Left ventricle myocardium inferior (tissue), 1 donor: ENCODE results near the gene DCTN5. TPM values are rescaled to one million over a fixed set of nuclear protein-coding genes. Genes with fewer than 3 reads are reported as not detected.

Experiments used
- DNase-seq: peaks from one replicate; pipeline ENCODE4 v3.0.0-alpha.2; 2020
- H3K27ac ChIP-seq: fragments of 200-600 bp; replicated peaks from 2 replicates; pipeline ENCODE4 v1.8.0; 2021
- H3K27me3 ChIP-seq: fragments of 200-600 bp; 2 replicates; pipeline ENCODE4 v1.8.0; 2021; ENCODE audit warnings: low read depth
- H3K36me3 ChIP-seq: fragments of 200-600 bp; 2 replicates; pipeline ENCODE4 v1.8.0; 2021
- H3K4me1 ChIP-seq: fragments of 200-600 bp; 2 replicates; pipeline ENCODE4 v1.8.0; 2021
- H3K4me3 ChIP-seq: fragments of 200-600 bp; 2 replicates; pipeline ENCODE4 v1.8.0; 2021; ENCODE audit warnings: mild to moderate bottlenecking, moderate library complexity
- H3K9me3 ChIP-seq: fragments of 200-600 bp; replicated peaks from 2 replicates; pipeline ENCODE4 v1.8.0; 2021
- intact Hi-C: fragments of 100-400 bp; cut with micrococcal nuclease; formaldehyde crosslinking; loops from one replicate; pipeline ENCODE4 v1.11.0; 2022
- total RNA-seq: library from RNA; stranded (reverse); fragmentation: NEBNext Ultra II Directional; extraction: Animal tissue kit (Norgen Biotek cat#: 25700); gene quantifications from one replicate; pipeline ENCODE4 v1.2.1, GENCODE V29; 2021
- TF ChIP-seq, protein P1 (sequence below): fragments of 200-600 bp; IDR thresholded peaks from 2 replicates; pipeline ENCODE4 v1.8.0; 2021; ENCODE audit warnings: antibody characterized with exemption, mild to moderate bottlenecking, borderline replicate concordance
- donor health status: DM: no; HTN: yes; CAD: no; lungs with severe emphysema.

DCTN5 gene
- total RNA-seq, 1 donor from 2014 or later: 40.0 TPM

DNA sequence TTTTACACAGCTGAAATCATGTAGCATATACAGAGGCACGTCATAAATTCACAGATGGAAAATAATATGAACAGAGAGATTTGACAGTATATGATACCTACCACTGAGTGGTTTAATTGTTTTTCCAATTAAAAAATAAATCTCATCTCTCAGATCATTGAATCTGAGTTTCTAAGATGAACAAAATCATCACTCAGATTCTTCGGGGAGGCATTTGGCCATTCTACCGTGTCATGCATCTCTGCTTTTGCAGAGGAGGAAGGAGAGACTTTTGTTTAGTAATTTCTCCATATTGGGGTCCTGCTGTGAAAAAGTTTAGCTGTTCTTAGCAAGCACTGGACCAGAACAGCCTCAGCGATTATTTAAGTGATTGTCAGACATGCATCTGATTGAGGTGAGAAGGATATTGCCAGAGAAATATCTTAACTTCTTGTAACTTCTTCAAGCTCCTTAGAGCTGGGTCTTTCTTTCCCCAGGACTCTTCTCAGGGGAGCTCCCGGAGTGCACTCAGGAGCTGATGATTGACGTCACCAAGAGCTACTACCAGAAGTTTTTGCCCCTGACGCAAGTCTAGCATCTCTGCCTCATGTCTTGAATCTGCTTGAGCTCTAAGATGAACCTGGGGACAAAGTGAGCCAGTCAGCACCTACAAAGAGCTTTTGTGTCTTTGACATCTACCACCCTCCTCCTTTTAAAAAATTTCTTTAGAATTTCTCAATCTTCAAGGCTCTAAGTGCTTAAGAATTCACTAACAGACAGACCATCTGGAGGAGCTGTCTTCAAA is 25.5 kb downstream of the DCTN5 start:
- H3K4me1 ChIP-seq: peaks cover 7% of the 10 kb centered on the region
- H3K36me3 ChIP-seq: peaks cover 94% of the 10 kb centered on the region
- H3K4me3 ChIP-seq: no peak overlapping the region
- TF ChIP-seq, protein P1, sequence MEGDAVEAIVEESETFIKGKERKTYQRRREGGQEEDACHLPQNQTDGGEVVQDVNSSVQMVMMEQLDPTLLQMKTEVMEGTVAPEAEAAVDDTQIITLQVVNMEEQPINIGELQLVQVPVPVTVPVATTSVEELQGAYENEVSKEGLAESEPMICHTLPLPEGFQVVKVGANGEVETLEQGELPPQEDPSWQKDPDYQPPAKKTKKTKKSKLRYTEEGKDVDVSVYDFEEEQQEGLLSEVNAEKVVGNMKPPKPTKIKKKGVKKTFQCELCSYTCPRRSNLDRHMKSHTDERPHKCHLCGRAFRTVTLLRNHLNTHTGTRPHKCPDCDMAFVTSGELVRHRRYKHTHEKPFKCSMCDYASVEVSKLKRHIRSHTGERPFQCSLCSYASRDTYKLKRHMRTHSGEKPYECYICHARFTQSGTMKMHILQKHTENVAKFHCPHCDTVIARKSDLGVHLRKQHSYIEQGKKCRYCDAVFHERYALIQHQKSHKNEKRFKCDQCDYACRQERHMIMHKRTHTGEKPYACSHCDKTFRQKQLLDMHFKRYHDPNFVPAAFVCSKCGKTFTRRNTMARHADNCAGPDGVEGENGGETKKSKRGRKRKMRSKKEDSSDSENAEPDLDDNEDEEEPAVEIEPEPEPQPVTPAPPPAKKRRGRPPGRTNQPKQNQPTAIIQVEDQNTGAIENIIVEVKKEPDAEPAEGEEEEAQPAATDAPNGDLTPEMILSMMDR: no peak
- no peaks in the 10 kb centered on the region for H3K27me3 ChIP-seq
- H3K9me3 ChIP-seq: no peaks in the 10 kb centered on the region
- H3K27ac ChIP-seq: no peak overlapping the region
- DNase-seq: no peak
- intact Hi-C loops: no loop called here

DNA sequence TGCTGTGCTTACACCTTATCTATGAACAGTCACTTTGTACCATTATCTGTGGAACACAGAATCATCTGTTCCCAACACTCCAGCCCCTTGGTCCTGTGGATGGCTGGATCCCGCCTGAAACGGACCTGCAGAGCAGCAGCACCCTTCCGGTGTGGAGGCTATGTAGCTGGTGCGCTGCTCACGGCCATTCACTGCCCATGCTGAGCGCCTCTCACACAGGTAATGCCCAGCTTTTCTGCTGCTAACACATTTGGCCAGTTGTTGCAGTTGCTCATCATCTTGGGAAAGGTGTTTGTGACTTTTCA is 26.0 kb downstream of the DCTN5 start:
- peaks cover 7% of the 10 kb centered on the region for H3K4me1 ChIP-seq
- no peak overlapping the region for H3K4me3 ChIP-seq
- H3K36me3 ChIP-seq: peaks cover 94% of the 10 kb centered on the region
- intact Hi-C loops: no loop called here
- H3K27ac ChIP-seq: no peak overlapping the region
- TF ChIP-seq, protein P1: no peak
- H3K27me3 ChIP-seq: no peaks in the 10 kb centered on the region
- H3K9me3 ChIP-seq: no peaks in the 10 kb centered on the region
- DNase-seq: no peak

DNA sequence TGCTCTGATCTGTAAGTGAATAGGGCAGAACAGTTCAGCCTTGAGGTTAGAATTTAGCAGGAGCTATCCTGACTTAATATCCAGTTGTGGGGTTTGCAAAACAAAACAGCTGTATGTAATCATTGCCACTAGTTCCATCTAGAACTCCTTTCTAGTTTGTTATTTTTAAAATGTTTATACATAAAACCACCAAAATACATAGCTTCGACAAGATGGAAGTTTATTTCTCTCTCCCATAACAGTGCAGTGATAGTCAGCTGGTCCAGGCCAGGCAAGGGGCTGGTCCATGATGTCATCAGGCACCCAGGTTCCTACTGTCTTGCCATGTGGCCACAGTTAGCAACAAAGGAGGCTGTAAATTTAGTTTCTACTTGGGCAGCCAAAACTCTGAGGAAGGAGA is 27.0 kb downstream of the DCTN5 start:
- peaks cover 90% of the 10 kb centered on the region for H3K36me3 ChIP-seq
- H3K4me1 ChIP-seq: peaks cover 7% of the 10 kb centered on the region
- H3K27ac ChIP-seq: no peak overlapping the region
- intact Hi-C loops: no loop called here
- H3K9me3 ChIP-seq: no peaks in the 10 kb centered on the region
- no peak for DNase-seq
- TF ChIP-seq, protein P1: no peak
- H3K27me3 ChIP-seq: no peaks in the 10 kb centered on the region
- no peak overlapping the region for H3K4me3 ChIP-seq

DNA sequence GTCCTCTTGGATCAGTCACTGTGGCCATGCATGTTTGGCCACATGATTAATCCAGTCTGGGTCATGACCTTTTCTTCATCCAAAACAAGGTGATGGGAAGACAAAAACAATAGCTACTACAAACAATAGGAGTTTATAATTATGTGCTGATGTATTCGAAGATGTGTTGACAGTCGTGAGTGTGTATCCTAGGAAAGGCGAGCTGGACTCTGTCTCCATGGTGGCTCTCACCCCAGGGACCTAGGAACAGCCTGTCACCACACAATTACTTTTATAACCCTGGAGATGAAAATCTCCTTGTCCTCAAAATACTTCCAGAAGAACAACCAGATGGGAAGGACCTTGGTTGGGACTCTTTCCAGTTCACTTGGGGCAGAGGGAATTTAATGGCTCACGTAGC is 27.6 kb downstream of the DCTN5 start:
- no peak for DNase-seq
- H3K4me1 ChIP-seq: peaks cover 7% of the 10 kb centered on the region
- H3K9me3 ChIP-seq: no peaks in the 10 kb centered on the region
- H3K4me3 ChIP-seq: no peak overlapping the region
- H3K36me3 ChIP-seq: peaks cover 84% of the 10 kb centered on the region
- TF ChIP-seq, protein P1: no peak
- H3K27me3 ChIP-seq: no peaks in the 10 kb centered on the region
- no peak overlapping the region for H3K27ac ChIP-seq
- intact Hi-C loops: no loop called here

DNA sequence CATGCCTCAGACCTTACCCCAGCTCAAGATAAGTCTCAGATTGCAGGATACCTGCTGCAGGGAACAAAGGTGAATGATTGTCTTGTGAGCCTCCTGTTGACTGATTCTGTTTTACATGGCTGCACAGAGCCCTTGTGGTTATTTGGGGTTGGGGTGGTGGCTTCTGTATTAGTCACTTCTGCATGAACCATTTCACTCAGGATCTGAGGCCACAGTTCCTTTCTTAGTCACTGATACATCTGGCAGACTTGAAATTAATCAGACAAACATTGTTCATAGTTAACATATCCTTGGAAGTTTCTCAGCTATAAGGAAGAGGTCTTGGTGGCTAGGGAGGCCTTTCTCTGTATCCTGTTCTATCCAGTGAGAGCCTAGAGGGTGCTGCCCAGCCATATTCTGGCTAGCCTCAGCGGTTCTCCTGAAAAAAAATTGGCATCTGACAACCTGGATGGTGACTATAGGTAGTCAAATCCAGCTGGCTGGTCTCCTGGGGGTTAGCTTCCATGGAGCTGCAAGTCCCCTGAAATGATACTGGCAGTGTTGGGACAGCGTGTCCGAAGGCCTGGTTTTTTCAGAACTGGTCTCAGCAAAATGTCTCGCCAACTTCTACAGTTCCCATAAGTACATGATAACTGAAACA is 29.0 kb downstream of the DCTN5 start:
- H3K9me3 ChIP-seq: no peaks in the 10 kb centered on the region
- intact Hi-C loops: no loop called here
- TF ChIP-seq, protein P1: no peak
- H3K27me3 ChIP-seq: no peaks in the 10 kb centered on the region
- H3K4me3 ChIP-seq: no peak overlapping the region
- DNase-seq: no peak
- H3K4me1 ChIP-seq: peaks cover 7% of the 10 kb centered on the region
- H3K36me3 ChIP-seq: peaks cover 70% of the 10 kb centered on the region
- H3K27ac ChIP-seq: no peak overlapping the region
